HL-60 (cell line): Measurements from ENCODE around the gene EFNA2.

Source experiments
- GABPA ChIP-seq: IDR thresholded peaks from 2 replicates; pipeline ENCODE4 v1.6.1; 2012; ENCODE audit warnings: low read depth
- POLR2AphosphoS5 ChIP-seq: IDR thresholded peaks from 2 replicates; pipeline ENCODE4 v1.6.1; 2012; ENCODE audit warnings: low read depth
- REST ChIP-seq: IDR thresholded peaks from 2 replicates; pipeline ENCODE4 v1.6.1; 2012; ENCODE audit warnings: low read depth; ENCODE audit not compliant: insufficient replicate concordance
- SPI1 ChIP-seq: IDR thresholded peaks from 2 replicates; pipeline ENCODE4 v1.6.1; 2012; ENCODE audit warnings: low read depth, mild to moderate bottlenecking, borderline replicate concordance
- TF ChIP-seq, protein P1 (sequence below): IDR thresholded peaks from one replicate; pipeline ENCODE4 v1.5.1; 2011; ENCODE audit warnings: low read length, control low read depth, inconsistent platforms; ENCODE audit not compliant: insufficient read depth

DNA sequence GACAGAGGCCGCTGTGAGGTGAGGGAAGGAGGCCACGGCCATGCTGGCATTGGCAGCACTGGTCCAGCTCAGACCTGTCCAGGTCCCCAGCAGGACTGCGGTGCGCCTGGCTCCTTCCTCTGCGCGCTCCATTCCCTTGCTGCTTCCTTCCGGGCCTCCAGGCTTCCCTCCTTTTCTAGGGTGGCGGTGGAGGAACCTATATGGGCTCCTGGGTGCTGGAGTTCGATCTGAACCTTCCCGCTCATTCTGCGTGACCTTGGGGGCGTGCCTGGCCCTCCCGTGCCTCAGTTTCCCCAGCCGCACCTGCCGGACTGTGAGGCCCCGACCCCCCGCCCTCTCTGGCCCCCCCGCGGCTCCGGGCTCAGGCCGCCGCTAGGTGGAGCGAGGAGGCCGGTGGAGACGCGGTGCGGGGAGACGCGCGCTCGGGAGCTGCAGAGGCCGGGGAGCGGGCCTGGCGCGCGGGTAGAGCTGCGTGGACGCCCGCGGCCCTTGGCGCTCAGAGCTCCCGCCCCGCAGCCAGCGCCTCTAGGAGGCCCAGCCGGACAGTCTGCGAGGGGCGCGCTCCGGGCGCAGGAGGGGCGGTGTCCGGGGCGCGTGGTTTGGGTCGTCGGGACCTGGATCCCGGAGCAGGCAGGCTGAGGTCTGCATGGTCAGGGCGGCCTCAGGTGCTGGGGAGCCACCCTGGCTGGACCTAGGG lies 29.9 kb downstream of the EFNA2 start:
- TF ChIP-seq REST (no peak), POLR2AphosphoS5 (no peak), GABPA (no peak), SPI1 (no peak)
- TF ChIP-seq, protein P1, sequence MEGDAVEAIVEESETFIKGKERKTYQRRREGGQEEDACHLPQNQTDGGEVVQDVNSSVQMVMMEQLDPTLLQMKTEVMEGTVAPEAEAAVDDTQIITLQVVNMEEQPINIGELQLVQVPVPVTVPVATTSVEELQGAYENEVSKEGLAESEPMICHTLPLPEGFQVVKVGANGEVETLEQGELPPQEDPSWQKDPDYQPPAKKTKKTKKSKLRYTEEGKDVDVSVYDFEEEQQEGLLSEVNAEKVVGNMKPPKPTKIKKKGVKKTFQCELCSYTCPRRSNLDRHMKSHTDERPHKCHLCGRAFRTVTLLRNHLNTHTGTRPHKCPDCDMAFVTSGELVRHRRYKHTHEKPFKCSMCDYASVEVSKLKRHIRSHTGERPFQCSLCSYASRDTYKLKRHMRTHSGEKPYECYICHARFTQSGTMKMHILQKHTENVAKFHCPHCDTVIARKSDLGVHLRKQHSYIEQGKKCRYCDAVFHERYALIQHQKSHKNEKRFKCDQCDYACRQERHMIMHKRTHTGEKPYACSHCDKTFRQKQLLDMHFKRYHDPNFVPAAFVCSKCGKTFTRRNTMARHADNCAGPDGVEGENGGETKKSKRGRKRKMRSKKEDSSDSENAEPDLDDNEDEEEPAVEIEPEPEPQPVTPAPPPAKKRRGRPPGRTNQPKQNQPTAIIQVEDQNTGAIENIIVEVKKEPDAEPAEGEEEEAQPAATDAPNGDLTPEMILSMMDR, result no peak
